Panc1 (cell line): Measurements from ENCODE around the gene ZNF831.

ENCODE experiments used
- CTCF ChIP-seq: fragments of 450-650 bp; IDR thresholded peaks from 2 replicates; pipeline ENCODE4 v1.5.1; 2017; ENCODE audit warnings: mild to moderate bottlenecking
- SIN3A ChIP-seq: IDR thresholded peaks from 2 replicates; pipeline ENCODE4 v1.6.1; 2012; ENCODE audit warnings: low read depth, mild to moderate bottlenecking, low read length, moderate library complexity, borderline replicate concordance; ENCODE audit not compliant: insufficient read depth
- TCF7L2 ChIP-seq: IDR thresholded peaks from 2 replicates; pipeline ENCODE4 v1.6.1; 2011; ENCODE audit warnings: mild to moderate bottlenecking, low read depth, low read length, inconsistent platforms

- no peak for TF ChIP-seq TCF7L2
- TF ChIP-seq CTCF = no peak
- TF ChIP-seq SIN3A = no peak
Observed at GRCh38 chr20:59157961-59158541, 5.6 kb upstream of the ZNF831 start.
